ENCODE results near the gene CCDC85C.
"Not testable (repeated sequence)": the region's sequence is repeated elsewhere in the genome, so short reads cannot be mapped to it uniquely, and the experiment has no call there.

- TF ChIP-seq POLR2A (IDR thresholded peaks at IDR 0.05): not testable (repeated sequence)
- TF ChIP-seq, protein P1, sequence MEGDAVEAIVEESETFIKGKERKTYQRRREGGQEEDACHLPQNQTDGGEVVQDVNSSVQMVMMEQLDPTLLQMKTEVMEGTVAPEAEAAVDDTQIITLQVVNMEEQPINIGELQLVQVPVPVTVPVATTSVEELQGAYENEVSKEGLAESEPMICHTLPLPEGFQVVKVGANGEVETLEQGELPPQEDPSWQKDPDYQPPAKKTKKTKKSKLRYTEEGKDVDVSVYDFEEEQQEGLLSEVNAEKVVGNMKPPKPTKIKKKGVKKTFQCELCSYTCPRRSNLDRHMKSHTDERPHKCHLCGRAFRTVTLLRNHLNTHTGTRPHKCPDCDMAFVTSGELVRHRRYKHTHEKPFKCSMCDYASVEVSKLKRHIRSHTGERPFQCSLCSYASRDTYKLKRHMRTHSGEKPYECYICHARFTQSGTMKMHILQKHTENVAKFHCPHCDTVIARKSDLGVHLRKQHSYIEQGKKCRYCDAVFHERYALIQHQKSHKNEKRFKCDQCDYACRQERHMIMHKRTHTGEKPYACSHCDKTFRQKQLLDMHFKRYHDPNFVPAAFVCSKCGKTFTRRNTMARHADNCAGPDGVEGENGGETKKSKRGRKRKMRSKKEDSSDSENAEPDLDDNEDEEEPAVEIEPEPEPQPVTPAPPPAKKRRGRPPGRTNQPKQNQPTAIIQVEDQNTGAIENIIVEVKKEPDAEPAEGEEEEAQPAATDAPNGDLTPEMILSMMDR (IDR thresholded peaks at IDR 0.05): not testable (repeated sequence)
These were observed 38.8 kb upstream of the CCDC85C start for GRCh38 chr14:99642771-99643170.

Measured in testis (tissue), 2 donors.